IMR-90 (cell line): ENCODE results near the gene CPLX4.

ENCODE experiments used
- CHD1 ChIP-seq: IDR thresholded peaks from 2 replicates; pipeline ENCODE4 v1.6.1; 2012; ENCODE audit warnings: low read depth, low read length, improper control_type of control experiment
- CTCF ChIP-seq: conservative IDR thresholded peaks from 2 replicates; pipeline ENCODE4 v1.5.1; 2012; ENCODE audit warnings: mild to moderate bottlenecking, low read depth, low read length, improper control_type of control experiment
- FOS ChIP-seq: fragments of 150-350 bp; IDR thresholded peaks from 2 replicates; pipeline ENCODE4 v1.6.1; 2016; ENCODE audit warnings: low read depth, low read length
- MAFK ChIP-seq: IDR thresholded peaks from 2 replicates; pipeline ENCODE4 v1.6.1; 2012; ENCODE audit warnings: low read depth, low read length, improper control_type of control experiment
- MAZ ChIP-seq: IDR thresholded peaks from 2 replicates; pipeline ENCODE4 v1.6.1; 2012; ENCODE audit warnings: low read depth, mild to moderate bottlenecking, low read length, improper control_type of control experiment, moderate library complexity, borderline replicate concordance
- POLR2A ChIP-seq: IDR thresholded peaks from 2 replicates; pipeline ENCODE4 v1.6.1; 2012; ENCODE audit warnings: mild to moderate bottlenecking, low read depth, low read length
- RFX5 ChIP-seq: IDR thresholded peaks from 2 replicates; pipeline ENCODE4 v1.8.0; 2012; ENCODE audit warnings: low read depth, mild to moderate bottlenecking, low read length, moderate library complexity
- SMC3 ChIP-seq: fragments of 150-350 bp; IDR thresholded peaks from 2 replicates; pipeline ENCODE4 v1.6.1; 2016; ENCODE audit warnings: low read depth, mild to moderate bottlenecking, antibody characterized with exemption, low read length, moderate library complexity
- USF2 ChIP-seq: fragments of 150-350 bp; IDR thresholded peaks from 2 replicates; pipeline ENCODE4 v1.6.1; 2017; ENCODE audit warnings: mild to moderate bottlenecking, antibody characterized with exemption, low read length, low read depth

GRCh38 chr18:59318460-59319050 lies at the start of gene CPLX4:
- TF ChIP-seq FOS (no peak), CTCF (no peak), SMC3 (no peak), MAZ (no peak), POLR2A (no peak), USF2 (no peak), MAFK (no peak), RFX5 (no peak), CHD1 (no peak)
